GM18526 (cell line): Measurements from ENCODE around the gene GABBR2.

Experiments used
- POLR2A ChIP-seq: IDR thresholded peaks from 3 replicates; pipeline ENCODE4 v1.6.1; 2011; ENCODE audit not compliant: insufficient read length; ENCODE audit errors: extremely low read depth

The GABBR2 gene

GRCh38 chr9:98565152-98566135 is 143.3 kb downstream of the GABBR2 start:
- TF ChIP-seq POLR2A = no peak

GRCh38 chr9:98564714-98565113 is 144.0 kb downstream of the GABBR2 start:
- TF ChIP-seq POLR2A = no peak

GRCh38 chr9:98563988-98564387 is 144.7 kb downstream of the GABBR2 start:
- no peak for TF ChIP-seq POLR2A

DNA sequence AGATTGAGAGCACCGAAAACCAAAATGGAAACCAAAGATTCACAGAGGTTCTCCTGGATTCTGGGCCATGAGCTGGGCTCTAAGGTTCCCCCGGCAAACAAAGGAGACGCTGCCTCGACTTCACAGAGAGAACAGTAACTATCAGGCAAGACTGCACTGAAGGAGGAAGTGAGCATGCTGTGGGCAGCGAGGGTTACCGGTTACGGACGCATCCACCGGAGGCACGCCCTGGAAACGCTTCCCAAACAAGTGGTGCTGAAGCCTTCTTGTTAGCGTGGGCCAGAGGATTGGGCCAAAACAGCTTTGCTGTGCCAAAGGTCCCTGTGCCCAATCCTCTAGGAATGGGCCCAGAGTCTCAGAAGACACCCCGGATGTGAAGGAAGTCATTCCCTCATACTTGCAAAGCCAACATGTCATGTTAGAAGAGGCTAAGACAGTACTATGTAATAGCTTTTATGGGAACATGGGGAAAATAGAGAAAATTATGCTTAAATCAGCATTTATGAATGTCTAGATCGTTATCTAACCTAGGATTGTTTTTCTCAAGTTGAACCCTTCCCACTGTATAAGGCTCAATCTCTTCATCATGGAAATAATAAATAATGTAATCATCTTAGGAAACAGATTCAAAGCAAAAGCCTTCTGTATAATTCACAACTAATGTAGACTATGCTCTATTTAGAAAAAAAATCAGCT is 145.4 kb downstream of the GABBR2 start:
- TF ChIP-seq POLR2A = no peak

DNA sequence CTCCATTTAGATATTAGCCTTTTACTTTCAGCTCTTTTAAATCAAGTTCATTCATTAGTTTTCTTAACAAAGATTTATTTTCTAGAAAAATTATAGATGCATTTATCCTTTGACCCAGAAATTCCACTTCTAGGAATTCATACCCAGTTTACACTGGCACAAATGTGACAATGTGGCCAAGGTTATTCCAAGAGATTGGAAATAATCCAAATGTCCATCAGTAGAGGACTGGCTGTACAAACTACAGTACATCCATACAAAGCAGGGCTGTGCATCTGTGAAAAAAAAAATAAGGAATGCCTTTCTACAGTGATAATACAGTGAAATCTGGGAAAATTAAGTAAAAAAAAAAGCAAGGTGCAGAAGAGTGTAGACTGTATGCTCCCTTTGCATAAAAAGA is 149.2 kb downstream of the GABBR2 start:
- no peak for TF ChIP-seq POLR2A

GRCh38 chr9:98558575-98558974 is 150.2 kb downstream of the GABBR2 start:
- TF ChIP-seq POLR2A = no peak

DNA sequence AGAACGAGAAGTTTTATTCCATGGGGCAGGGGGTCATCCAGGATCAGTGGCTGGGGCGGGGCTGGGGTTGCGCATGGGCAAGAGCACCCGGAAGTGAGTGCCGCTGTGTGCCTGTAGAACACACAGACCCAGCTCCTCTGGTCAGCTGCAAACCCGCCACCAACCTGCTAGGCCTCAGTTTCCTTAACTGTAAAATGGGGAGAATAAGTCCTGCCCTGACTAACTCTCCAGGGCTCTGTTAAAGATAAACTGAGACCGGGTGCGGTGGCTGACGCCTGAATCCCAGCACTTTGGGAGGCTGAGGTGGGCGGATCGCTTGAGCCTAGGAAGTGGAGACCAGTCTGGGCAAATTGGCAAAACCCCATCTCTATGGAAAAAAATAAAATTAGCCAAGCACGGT is 152.2 kb downstream of the GABBR2 start:
- no peak for TF ChIP-seq POLR2A

DNA sequence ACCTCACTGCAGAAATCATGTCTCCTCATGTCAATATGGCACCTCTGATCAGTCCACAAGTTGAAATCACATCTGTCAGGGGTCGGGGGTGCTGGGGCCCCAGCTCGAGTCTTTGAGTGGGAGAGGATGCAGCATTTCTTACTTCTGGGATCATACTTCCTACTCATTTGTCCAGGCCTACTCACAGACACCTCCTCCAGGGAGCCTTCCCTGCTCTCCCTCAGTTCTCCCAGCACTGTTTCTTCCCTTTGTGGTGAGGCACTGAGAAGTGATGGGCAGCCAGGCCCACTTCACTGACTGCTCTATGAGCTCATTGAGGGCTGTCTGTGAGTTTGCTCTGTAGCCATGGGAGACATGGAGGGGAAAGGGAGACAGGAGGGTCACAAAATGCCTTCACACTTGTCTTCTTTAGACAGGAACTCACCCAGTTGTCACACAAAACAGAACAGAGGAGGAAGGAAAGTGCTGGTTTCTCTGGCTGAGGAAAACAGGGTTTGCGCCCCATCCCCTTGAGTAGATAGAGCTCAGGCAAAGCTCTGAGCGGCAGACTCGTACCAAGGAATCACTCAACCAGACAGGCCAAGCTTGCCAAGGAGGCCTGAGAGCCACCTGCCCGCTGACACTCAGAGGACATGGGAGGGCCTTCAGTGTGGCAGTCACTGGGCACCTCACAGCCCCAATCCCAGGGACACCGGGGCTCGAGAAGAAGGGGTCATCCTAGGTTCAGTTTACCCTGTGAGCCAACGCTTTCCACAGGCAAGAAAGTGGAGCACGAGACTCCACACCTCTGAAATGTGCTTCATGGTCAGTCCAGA is 152.9 kb downstream of the GABBR2 start:
- no peak for TF ChIP-seq POLR2A

- no peak for TF ChIP-seq POLR2A
Observed at GRCh38 chr9:98554752-98555151, 154.0 kb downstream of the GABBR2 start.

GRCh38 chr9:98552331-98552730 is 156.4 kb downstream of the GABBR2 start:
- TF ChIP-seq POLR2A = no peak

DNA sequence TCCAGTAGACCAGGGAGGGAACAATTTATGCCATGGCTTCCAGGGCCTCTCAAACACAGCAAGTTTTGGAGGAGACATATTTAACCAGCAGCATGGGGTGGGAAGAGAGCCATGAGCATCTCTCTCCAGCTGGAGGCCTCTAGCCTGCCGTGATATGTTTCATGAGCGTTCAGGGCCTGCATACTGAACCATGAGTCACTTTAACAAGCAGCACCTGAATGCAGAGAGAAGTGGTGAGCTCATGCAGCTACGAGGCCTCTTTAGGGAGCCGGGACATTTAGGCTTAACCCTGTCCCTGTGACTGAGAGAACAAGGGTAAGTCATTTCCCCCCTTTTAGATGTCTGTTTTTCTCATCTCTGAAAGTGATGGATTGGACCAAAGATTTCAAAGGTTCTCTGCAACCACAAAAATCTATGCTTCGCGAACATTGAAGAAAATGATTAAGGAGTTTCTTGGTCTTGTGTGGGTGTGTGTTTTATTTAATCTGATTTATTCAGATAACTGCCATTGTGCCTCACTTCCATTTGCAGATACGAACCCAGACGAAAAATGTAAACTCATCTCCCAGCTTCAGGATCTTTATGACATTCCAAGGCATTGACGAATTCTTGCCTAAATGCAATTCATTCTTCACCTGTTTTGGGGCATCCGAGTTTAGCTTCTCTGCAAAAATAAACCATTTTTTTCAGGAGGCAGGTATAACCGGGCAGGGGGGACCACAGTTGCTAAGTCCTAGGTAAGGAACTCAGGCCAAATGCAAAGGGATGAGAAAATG is 157.0 kb downstream of the GABBR2 start:
- no peak for TF ChIP-seq POLR2A

GRCh38 chr9:98550206-98550820 is 158.4 kb downstream of the GABBR2 start:
- no peak for TF ChIP-seq POLR2A

DNA sequence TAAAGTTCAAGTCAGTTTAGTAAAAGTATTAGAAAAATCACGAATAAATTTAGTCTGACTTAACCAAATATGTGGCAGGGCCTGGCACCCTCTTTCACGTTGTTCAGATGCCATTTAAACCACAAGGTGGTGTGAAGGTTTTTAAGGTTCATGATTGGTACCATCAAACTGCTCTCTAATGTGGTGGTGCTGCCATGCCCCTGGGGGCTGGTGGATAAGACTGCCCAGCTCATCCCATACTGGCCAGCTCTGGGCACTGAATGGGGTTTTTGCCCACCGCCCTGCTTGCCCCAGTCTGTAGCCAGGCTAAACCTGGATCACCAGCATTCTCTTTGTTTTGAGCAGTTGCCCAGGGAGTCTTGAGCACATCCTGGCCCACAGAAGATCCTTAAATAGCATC is 159.3 kb downstream of the GABBR2 start:
- no peak for TF ChIP-seq POLR2A

- no peak for TF ChIP-seq POLR2A
Observed at GRCh38 chr9:98547606-98548005, 161.1 kb downstream of the GABBR2 start.

DNA sequence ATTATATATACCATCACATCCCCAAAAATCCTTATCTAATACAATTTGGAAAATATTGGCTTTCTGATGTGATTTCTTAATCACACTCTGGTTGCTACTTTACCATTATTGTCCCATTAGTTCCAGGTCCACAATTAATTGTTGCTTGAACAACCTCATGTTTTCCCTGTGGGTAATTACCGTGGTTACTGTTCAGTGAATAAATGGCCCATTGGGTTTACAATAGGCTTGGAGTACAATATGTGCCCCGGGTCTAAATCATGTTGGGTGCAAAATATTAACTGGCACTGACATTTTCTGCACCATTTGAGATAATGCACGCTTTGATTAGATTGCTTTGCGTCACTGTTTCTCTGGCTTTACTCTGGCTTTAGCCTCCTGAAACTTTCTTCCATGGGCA is 163.7 kb downstream of the GABBR2 start:
- TF ChIP-seq POLR2A = no peak
